GM13977 (cell line): ENCODE measurements around the gene TNMD.

Source experiments
- DNase-seq: peaks from one replicate; pipeline ENCODE4 v3.0.0; 2012; ENCODE audit warnings: low spot score
- in situ Hi-C: fragments of 300-500 bp; cut with MboI; formaldehyde crosslinking; loops from one replicate; pipeline ENCODE4 v1.12.0; 2022; ENCODE audit warnings: low sequenced_read_pairs, low pct_unique_long_range_greater_than_20kb, mixed read lengths, inconsistent platforms; ENCODE audit not compliant: unreplicated experiment
- TF ChIP-seq, protein P1 (sequence below): IDR thresholded peaks from 2 replicates; pipeline ENCODE4 v1.5.1; 2012; ENCODE audit warnings: mild to moderate bottlenecking, control low read depth; ENCODE audit not compliant: insufficient read depth; ENCODE audit errors: extremely low read depth, missing control alignments

The TNMD gene

GRCh38 chrX:100636321-100636991 lies 51.7 kb downstream of the TNMD start, which contains the start of gene TSPAN6:
TSS of gene TSPAN6 (minus strand) at chrX:100636806. CDS start at chrX:100636694, 112 bp downstream.
- in situ Hi-C loops = no loop called here
- DNase-seq = peak; percentile 60
- TF ChIP-seq, protein P1, sequence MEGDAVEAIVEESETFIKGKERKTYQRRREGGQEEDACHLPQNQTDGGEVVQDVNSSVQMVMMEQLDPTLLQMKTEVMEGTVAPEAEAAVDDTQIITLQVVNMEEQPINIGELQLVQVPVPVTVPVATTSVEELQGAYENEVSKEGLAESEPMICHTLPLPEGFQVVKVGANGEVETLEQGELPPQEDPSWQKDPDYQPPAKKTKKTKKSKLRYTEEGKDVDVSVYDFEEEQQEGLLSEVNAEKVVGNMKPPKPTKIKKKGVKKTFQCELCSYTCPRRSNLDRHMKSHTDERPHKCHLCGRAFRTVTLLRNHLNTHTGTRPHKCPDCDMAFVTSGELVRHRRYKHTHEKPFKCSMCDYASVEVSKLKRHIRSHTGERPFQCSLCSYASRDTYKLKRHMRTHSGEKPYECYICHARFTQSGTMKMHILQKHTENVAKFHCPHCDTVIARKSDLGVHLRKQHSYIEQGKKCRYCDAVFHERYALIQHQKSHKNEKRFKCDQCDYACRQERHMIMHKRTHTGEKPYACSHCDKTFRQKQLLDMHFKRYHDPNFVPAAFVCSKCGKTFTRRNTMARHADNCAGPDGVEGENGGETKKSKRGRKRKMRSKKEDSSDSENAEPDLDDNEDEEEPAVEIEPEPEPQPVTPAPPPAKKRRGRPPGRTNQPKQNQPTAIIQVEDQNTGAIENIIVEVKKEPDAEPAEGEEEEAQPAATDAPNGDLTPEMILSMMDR = peak; percentile 22

GRCh38 chrX:100642290-100642689 lies 57.6 kb downstream of the TNMD start:
- in situ Hi-C loops = no loop called here
- DNase-seq = no peak
- TF ChIP-seq, protein P1 = no peak

GRCh38 chrX:100643212-100643611 lies 58.5 kb downstream of the TNMD start:
- DNase-seq = no peak
- in situ Hi-C loops = no loop called here
- TF ChIP-seq, protein P1 = no peak

DNA sequence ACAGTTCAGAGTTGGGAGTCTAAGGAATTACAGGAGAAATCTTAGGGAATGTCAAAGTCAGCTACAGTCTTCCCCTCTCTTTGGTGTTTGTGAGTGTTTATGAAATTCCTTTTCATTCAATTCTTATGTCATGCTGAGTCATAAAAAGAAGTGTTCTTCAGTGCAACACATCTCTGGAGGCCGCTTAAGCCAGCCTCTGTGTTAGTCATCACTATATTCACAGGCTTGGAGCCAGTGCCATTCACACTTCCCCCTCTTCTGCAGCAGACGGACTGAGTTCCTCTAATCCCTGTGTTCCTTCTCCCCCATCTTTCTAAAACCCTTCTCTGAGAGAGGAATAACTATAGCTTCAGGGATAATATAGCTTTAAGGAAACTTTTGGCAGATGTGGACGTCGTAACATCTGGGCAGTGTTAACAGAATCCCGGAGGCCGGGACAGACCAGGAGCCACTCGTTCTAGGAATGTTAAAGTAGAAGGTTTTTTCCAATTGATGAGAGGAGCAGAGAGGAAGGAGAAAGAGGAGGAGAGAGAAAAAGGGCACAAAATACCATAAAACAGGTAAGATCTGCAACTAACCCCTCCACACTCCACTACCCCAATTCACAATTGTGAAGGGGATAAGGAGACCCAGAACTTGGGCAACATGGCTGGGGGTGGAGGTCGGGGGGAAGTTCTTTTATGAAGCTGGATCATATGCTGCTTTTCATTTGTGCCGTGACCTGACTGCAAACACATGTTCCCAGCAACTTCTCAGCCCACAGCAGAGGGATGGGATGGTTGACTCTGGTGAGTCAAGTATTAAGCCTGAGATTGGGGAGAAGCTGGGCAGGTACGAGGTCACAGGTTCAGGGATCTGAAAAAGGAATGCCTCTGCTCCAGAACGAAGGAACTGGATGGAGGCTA lies 59.5 kb downstream of the TNMD start, which contains the start of gene SRPX2:
Gene SRPX2, plus strand, starts transcription at position 244 of the 905 bp plus-strand sequence. CDS start 2,124 bp downstream, outside the sequence.
- in situ Hi-C loops = no loop called here
- TF ChIP-seq, protein P1 = no peak
- no peak for DNase-seq

DNA sequence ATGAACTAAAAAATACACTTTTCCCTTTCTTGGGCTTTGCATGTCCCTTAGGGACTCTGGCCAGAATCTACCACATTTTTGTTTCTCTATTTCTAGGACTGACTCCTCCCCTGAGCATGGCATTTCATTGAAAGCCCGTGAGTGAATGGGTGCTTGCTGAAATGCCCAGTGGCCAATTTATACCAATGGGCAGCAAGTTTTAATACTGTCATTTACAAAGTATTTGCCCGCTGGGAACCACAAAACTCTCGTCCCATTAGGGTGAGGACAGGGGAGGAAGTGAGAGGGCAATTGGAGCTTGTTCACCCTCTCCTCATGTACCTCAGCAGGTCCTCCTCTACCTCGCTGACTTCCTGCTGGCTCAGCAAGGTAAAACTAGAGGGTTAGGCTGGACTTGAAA lies 60.4 kb downstream of the TNMD start:
- TF ChIP-seq, protein P1 = no peak
- in situ Hi-C loops = no loop called here
- DNase-seq = no peak

DNA sequence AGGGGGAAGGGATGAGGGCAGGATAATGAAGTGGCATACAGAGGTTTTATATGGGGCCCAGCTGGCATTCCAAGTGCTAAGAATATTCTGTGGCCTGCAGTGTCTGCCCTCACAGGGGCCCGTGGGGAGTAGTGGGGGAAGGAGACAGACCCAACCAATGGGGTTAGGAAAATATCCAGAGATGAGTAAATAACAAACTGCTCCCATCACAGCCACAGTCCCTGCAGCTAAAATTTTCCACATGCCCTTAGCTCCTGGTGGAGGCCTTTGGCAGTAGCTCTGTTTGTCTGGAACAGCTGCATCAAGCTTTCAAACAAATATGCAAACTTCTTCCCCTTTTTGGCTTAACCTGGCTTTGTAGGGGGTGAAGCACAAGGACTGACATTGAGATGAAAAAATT lies 62.4 kb downstream of the TNMD start:
- TF ChIP-seq, protein P1 = no peak
- DNase-seq = no peak
- in situ Hi-C loops = no loop called here
